Neuronal stem cell (in vitro differentiated cells): ENCODE data around the gene ZFX.

ENCODE experiments used
- DNase-seq: peaks from one replicate; pipeline ENCODE4 v3.0.0-alpha.2; 2013; ENCODE audit warnings: low spot score
- H2AFZ ChIP-seq: one replicate; pipeline ENCODE4 v1.6.1; 2013; ENCODE audit warnings: mild to moderate bottlenecking, low read length, inconsistent platforms
- H2AK5ac ChIP-seq: 2 replicates; pipeline ENCODE4 v1.6.1; 2013; ENCODE audit warnings: low read depth, mild to moderate bottlenecking, inconsistent platforms, low read length, moderate library complexity, mixed read lengths
- H2BK120ac ChIP-seq: 2 replicates; pipeline ENCODE4 v1.6.1; 2013; ENCODE audit warnings: low read depth, mild to moderate bottlenecking, inconsistent platforms, low read length, moderate library complexity, mixed read lengths
- H2BK12ac ChIP-seq: one replicate; pipeline ENCODE4 v1.6.1; 2013; ENCODE audit warnings: low read length, inconsistent platforms
- H2BK15ac ChIP-seq: 2 replicates; pipeline ENCODE4 v1.6.1; 2013; ENCODE audit warnings: mild to moderate bottlenecking, low read length, inconsistent platforms, mixed read lengths
- H2BK5ac ChIP-seq: one replicate; pipeline ENCODE4 v1.6.1; 2013; ENCODE audit warnings: inconsistent platforms, mild to moderate bottlenecking, low read length, moderate library complexity
- H3K14ac ChIP-seq: one replicate; pipeline ENCODE4 v1.6.1; 2013; ENCODE audit warnings: low read length, inconsistent platforms
- H3K18ac ChIP-seq: 2 replicates; pipeline ENCODE4 v1.6.1; 2013; ENCODE audit warnings: low read length, inconsistent platforms
- H3K23ac ChIP-seq: 2 replicates; pipeline ENCODE4 v1.6.1; 2013; ENCODE audit warnings: low read depth, mild to moderate bottlenecking, mixed read lengths, low read length, inconsistent platforms; ENCODE audit not compliant: poor library complexity
- H3K27ac ChIP-seq: replicated peaks from 3 replicates; pipeline ENCODE4 v1.5.1; 2013; ENCODE audit warnings: low read length, inconsistent platforms
- H3K27me3 ChIP-seq, 3 experiments: 2 replicates each; pipeline ENCODE4 v1.6.1; 2013; ENCODE audit warnings: low read length in 3 of 3, mild to moderate bottlenecking in 2 of 3, inconsistent platforms in 1 of 3, low read depth in 1 of 3, mixed read lengths in 1 of 3, moderate library complexity in 1 of 3; ENCODE audit not compliant: control insufficient read depth in 3 of 3, insufficient read depth in 3 of 3
- H3K36me3 ChIP-seq, 2 donors: replicated peaks in 1 of 2; 2 replicates each; pipeline ENCODE4 v1.6.1; 2013; ENCODE audit warnings: low read length in 2 of 2; ENCODE audit not compliant: control insufficient read depth in 2 of 2, insufficient read depth in 2 of 2
- H3K4ac ChIP-seq: 2 replicates; pipeline ENCODE4 v1.6.1; 2013; ENCODE audit warnings: inconsistent platforms, mild to moderate bottlenecking, low read length, moderate library complexity
- H3K4me1 ChIP-seq, 2 donors: 1 replicate in 1 of 2; 2 replicates in 1 of 2; pipeline ENCODE4 v1.6.1; 2013; ENCODE audit warnings: low read length in 2 of 2, low read depth in 1 of 2; ENCODE audit not compliant: control insufficient read depth in 2 of 2, insufficient read depth in 1 of 2
- H3K4me2 ChIP-seq: one replicate; pipeline ENCODE4 v1.6.1; 2013; ENCODE audit warnings: mild to moderate bottlenecking, low read length, inconsistent platforms; ENCODE audit not compliant: insufficient read depth, poor library complexity, severe bottlenecking
- H3K4me3 ChIP-seq, 2 donors: 2 replicates each; pipeline ENCODE4 v1.5.1; 2013; ENCODE audit warnings: low read length in 2 of 2, mild to moderate bottlenecking in 2 of 2, inconsistent platforms in 1 of 2, moderate library complexity in 1 of 2
- H3K79me1 ChIP-seq: one replicate; pipeline ENCODE4 v1.6.1; 2013; ENCODE audit warnings: low read depth, mild to moderate bottlenecking, inconsistent platforms, low read length, moderate library complexity
- H3K9ac ChIP-seq: one replicate; pipeline ENCODE4 v1.6.1; 2013; ENCODE audit warnings: mild to moderate bottlenecking, low read depth, low read length, inconsistent platforms; ENCODE audit not compliant: poor library complexity
- H3K9me3 ChIP-seq, 2 donors: replicated peaks in 1 of 2; 2 replicates each; pipeline versions ENCODE3 to v1.6.1; 2013; ENCODE audit warnings: low read length in 2 of 2, mild to moderate bottlenecking in 2 of 2, inconsistent platforms in 1 of 2, low read depth in 1 of 2, mixed read lengths in 1 of 2, moderate library complexity in 1 of 2; ENCODE audit not compliant: control insufficient read depth in 2 of 2, insufficient read depth in 1 of 2
- H4K8ac ChIP-seq: one replicate; pipeline ENCODE4 v1.6.1; 2013; ENCODE audit warnings: low read depth, mild to moderate bottlenecking, inconsistent platforms, low read length, moderate library complexity
- H4K91ac ChIP-seq: one replicate; pipeline ENCODE4 v1.6.1; 2013; ENCODE audit warnings: low read length, low read depth, mild to moderate bottlenecking, inconsistent platforms; ENCODE audit not compliant: poor library complexity
- WGBS, 2 donors: extraction: QIAGEN DNeasy Blood & Tissue Kit; methylation state at CpG; one replicate each; pipeline ENCODE4 v1.1.7; 2013; ENCODE audit warnings: missing lambda C conversion rate in 2 of 2, mixed read lengths in 1 of 2; ENCODE audit not compliant: insufficient read length in 2 of 2, insufficient replicate concordance in 1 of 2; ENCODE audit errors: extremely low coverage in 2 of 2; 5-methylcytosine and 5-hydroxymethylcytosine counted together

Gene ZFX

DNA sequence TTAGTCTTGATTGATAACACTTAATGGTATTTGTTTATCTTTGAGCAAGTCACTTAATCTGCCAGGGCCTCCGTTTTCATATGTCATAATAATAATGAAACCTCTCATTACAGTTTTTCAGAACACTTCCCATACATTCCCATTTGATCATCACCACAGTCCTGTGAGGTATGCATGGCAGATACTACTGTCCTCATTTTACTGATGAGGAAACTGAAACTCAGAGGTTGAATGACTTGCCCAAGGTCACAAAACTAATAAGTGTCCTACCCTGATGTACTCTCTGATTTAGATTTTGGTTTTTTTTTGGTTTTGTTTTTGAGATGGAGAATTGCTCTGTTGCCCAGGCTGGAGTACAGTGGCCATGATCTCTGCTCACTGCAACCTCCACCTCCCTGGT, 25.7 kb downstream of the ZFX start:
- H3K9me3 ChIP-seq, result no peaks in the 10 kb centered on the region
- peaks cover 8 to 85% of the 10 kb centered on the region in 2 donors for H3K36me3 ChIP-seq
- no CpG with 5 or more reads among the region's 1 CpG for whole genome bisulfite sequencing, 2 donors

GRCh38 chrX:24178441-24178840, 28.9 kb downstream of the ZFX start:
- no CpG with 5 or more reads among the region's 8 CpGs for WGBS, 2 donors
- peaks cover 0 to 5% of the 10 kb centered on the region in 2 donors for H3K9me3 ChIP-seq
- H2BK15ac ChIP-seq, result no peak overlapping the region
- H4K8ac ChIP-seq, result no peak overlapping the region
- H3K4me3 ChIP-seq, result no peak overlapping the region
- no peak overlapping the region for H3K14ac ChIP-seq
- no peak overlapping the region for H3K4me2 ChIP-seq
- H3K27me3 ChIP-seq, result no peaks in the 10 kb centered on the region
- H2BK5ac ChIP-seq, result no peak overlapping the region
- H3K4ac ChIP-seq, result no peak overlapping the region
- H2BK12ac ChIP-seq, result no peak overlapping the region
- no peak overlapping the region for H3K18ac ChIP-seq
- peaks cover 10 to 92% of the 10 kb centered on the region in 2 donors for H3K36me3 ChIP-seq
- H3K9ac ChIP-seq, result no peak overlapping the region
- H4K91ac ChIP-seq, result no peak overlapping the region
- no peak overlapping the region for H3K23ac ChIP-seq
- DNase-seq, result no peak
- H2AK5ac ChIP-seq, result no peak overlapping the region
- H2AFZ ChIP-seq, result no peak overlapping the region
- no peaks in the 10 kb centered on the region for H3K4me1 ChIP-seq
- H3K79me1 ChIP-seq, result no peaks in the 10 kb centered on the region
- H3K27ac ChIP-seq, result no peak overlapping the region
- no peak overlapping the region for H2BK120ac ChIP-seq

More for the DNA sequence above, 25.7 kb downstream of the ZFX start:
- H2BK120ac ChIP-seq, result no peak overlapping the region
- no peak overlapping the region for H2AK5ac ChIP-seq
- no peak overlapping the region for H2BK5ac ChIP-seq
- no peak overlapping the region for H4K91ac ChIP-seq
- no peaks in the 10 kb centered on the region for H3K27me3 ChIP-seq
- no peak overlapping the region for H3K4me3 ChIP-seq
- no peaks in the 10 kb centered on the region for H3K4me1 ChIP-seq
- H4K8ac ChIP-seq, result no peak overlapping the region
- no peaks in the 10 kb centered on the region for H3K79me1 ChIP-seq
- no peak overlapping the region for H2BK12ac ChIP-seq
- H3K14ac ChIP-seq, result no peak overlapping the region
- H3K27ac ChIP-seq, result no peak overlapping the region
- no peak overlapping the region for H3K9ac ChIP-seq
- H3K18ac ChIP-seq, result no peak overlapping the region
- no peak overlapping the region for H3K4ac ChIP-seq
- no peak overlapping the region for H3K4me2 ChIP-seq
- no peak overlapping the region for H2BK15ac ChIP-seq
- H2AFZ ChIP-seq, result no peak overlapping the region
- DNase-seq, result no peak
- H3K23ac ChIP-seq, result no peak overlapping the region

DNA sequence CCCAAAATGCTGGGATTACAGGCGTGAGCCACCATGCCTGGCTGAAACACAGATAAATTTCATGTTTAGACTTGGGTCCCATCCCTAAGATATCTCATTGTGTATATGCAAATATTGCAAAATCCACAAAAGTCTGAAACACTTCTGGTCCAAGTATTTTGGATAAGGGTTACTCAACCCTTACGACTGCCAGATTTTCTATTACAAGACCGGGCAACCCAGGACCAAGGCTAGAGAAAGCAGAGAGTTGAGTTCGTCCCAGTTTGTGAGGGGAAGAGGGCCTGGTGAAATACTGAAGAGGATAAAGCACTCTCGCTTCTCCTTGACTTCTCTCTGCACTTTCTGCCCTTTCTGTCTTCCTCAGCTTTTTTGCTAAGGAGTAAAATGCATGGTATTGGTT, 34.5 kb downstream of the ZFX start:
- Histone ChIP-seq H3K9ac (no peak overlapping the region), H3K4ac (no peak overlapping the region), H2BK5ac (no peak overlapping the region), H4K8ac (no peak overlapping the region), H3K14ac (no peak overlapping the region), H3K4me2 (no peak overlapping the region), H2BK12ac (no peak overlapping the region), H2AK5ac (no peak overlapping the region), H2BK120ac (no peak overlapping the region), H2BK15ac (no peak overlapping the region), H3K36me3 (peaks cover 8 to 92% of the 10 kb centered on the region in 2 donors), H2AFZ (no peak overlapping the region), H4K91ac (no peak overlapping the region), H3K27ac (no peak overlapping the region), H3K27me3 (no peaks in the 10 kb centered on the region), H3K18ac (no peak overlapping the region), H3K4me3 (no peak overlapping the region), H3K9me3 (peaks cover 0 to 5% of the 10 kb centered on the region in 2 donors), H3K79me1 (no peaks in the 10 kb centered on the region), H3K4me1 (no peaks in the 10 kb centered on the region), H3K23ac (no peak overlapping the region)
- no peak for DNase-seq
- no CpG with 5 or more reads among the region's 5 CpGs for WGBS, 2 donors

GRCh38 chrX:24186483-24186882, 37.0 kb downstream of the ZFX start:
- no peak overlapping the region for H2BK120ac ChIP-seq
- no CpG with 5 or more reads among the region's 4 CpGs for WGBS, 2 donors
- no peak overlapping the region for H3K14ac ChIP-seq
- no peak overlapping the region for H2BK12ac ChIP-seq
- peaks cover 3 to 92% of the 10 kb centered on the region in 2 donors for H3K36me3 ChIP-seq
- no peak overlapping the region for H4K91ac ChIP-seq
- no peak overlapping the region for H2BK5ac ChIP-seq
- H3K23ac ChIP-seq, result no peak overlapping the region
- peaks cover 3% of the 10 kb centered on the region for H3K79me1 ChIP-seq
- H3K18ac ChIP-seq, result no peak overlapping the region
- no peak overlapping the region for H4K8ac ChIP-seq
- no peak overlapping the region for H3K4ac ChIP-seq
- H3K9ac ChIP-seq, result no peak overlapping the region
- H3K4me2 ChIP-seq, result no peak overlapping the region
- no peak overlapping the region for H2AFZ ChIP-seq
- no peak for DNase-seq
- no peak overlapping the region for H2BK15ac ChIP-seq
- H3K27ac ChIP-seq, result no peak overlapping the region
- H2AK5ac ChIP-seq, result no peak overlapping the region
- H3K4me3 ChIP-seq, result no peak overlapping the region
- peaks cover 0 to 5% of the 10 kb centered on the region in 2 donors for H3K9me3 ChIP-seq
- H3K4me1 ChIP-seq, result no peaks in the 10 kb centered on the region
- H3K27me3 ChIP-seq, result no peaks in the 10 kb centered on the region
